Measurements from ENCODE around the gene RNF5.

Gene RNF5

DNA sequence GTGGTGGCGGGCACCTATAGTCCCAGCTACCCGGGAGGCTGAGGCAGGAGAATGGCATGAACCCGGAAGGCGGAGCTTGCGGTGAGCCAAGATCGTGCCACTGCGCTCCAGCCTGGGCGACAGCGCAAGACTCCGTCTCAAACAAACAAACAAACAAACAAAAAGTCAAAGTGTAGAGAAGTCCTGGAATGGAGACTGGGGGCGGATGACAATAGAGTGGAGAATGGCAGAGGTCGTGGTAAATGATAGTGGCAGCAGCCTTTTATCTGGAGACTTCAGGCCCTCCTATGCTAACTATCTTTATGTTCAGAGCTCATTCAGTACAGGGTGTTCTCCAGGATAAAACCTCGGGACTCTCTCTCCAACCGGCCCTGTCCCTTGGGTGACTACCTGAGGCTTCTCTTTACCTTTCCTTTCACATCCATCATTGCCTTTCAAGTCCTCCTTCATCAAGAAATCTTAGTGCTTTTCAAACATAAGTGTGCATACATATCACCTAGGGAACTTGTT is 46.7 kb upstream of the RNF5 start:
- H4K20me1 ChIP-seq (ENCODE audit: insufficient read depth, low read length): no peaks in the 10 kb centered on the region
- H3K4me1 ChIP-seq (ENCODE audit: low read length): peaks cover 18% of the 10 kb centered on the region
- H3K4me2 ChIP-seq (ENCODE audit: low read depth, low read length): no peak overlapping the region
- no peak overlapping the region for H3K9ac ChIP-seq (ENCODE audit: low read length)
- no peak overlapping the region for H3K27ac ChIP-seq (ENCODE audit: low read length)
- H3K36me3 ChIP-seq (replicated peaks; ENCODE audit: insufficient read depth, low read length): no peaks in the 10 kb centered on the region
- H3K9me3 ChIP-seq (replicated peaks; ENCODE audit: insufficient read depth, low read length): no peaks in the 10 kb centered on the region
- H3K4me3 ChIP-seq (ENCODE audit: low read length): no peak overlapping the region
- no peak for DNase-seq
- no peaks in the 10 kb centered on the region for H3K9me2 ChIP-seq (replicated peaks; ENCODE audit: insufficient read depth, low read length)
- H2AFZ ChIP-seq (ENCODE audit: low read length): no peak overlapping the region
- peaks cover 28% of the 10 kb centered on the region for H3K27me3 ChIP-seq (replicated peaks; ENCODE audit: insufficient read depth, low read length)
- H3K79me2 ChIP-seq (ENCODE audit: low read length): peaks cover 30% of the 10 kb centered on the region
- no peak for TF ChIP-seq EZH2phosphoT487 (IDR thresholded peaks at IDR 0.05; ENCODE audit: low read length)
- no peak for TF ChIP-seq EZH2 (optimal IDR thresholded peaks at IDR 0.05; ENCODE audit: low read depth, low read length)
- TF ChIP-seq, protein P1, sequence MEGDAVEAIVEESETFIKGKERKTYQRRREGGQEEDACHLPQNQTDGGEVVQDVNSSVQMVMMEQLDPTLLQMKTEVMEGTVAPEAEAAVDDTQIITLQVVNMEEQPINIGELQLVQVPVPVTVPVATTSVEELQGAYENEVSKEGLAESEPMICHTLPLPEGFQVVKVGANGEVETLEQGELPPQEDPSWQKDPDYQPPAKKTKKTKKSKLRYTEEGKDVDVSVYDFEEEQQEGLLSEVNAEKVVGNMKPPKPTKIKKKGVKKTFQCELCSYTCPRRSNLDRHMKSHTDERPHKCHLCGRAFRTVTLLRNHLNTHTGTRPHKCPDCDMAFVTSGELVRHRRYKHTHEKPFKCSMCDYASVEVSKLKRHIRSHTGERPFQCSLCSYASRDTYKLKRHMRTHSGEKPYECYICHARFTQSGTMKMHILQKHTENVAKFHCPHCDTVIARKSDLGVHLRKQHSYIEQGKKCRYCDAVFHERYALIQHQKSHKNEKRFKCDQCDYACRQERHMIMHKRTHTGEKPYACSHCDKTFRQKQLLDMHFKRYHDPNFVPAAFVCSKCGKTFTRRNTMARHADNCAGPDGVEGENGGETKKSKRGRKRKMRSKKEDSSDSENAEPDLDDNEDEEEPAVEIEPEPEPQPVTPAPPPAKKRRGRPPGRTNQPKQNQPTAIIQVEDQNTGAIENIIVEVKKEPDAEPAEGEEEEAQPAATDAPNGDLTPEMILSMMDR (IDR thresholded peaks at IDR 0.05; ENCODE audit: low read length): no peak
- no peaks in the 10 kb centered on the region for H3F3A ChIP-seq (ENCODE audit: insufficient read depth, low read length)

DNA sequence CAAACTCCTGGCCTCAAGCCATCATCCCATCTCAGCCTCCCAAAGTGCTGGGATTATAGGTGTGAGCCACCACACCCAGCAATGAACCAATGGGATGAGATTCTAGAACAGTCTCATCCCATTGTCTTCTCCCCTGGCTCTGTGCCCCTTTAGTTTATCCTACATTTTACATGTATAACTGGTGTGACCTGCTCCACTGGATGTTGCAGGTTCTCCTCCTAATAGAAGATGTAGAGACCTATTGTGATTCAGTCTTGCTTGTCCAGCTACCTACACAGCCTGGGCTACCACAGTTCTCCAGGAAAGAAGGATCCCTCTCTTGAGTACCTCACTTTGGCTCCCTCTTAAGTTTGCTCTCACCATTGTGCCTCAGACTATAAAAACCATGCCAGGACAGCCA is 46.1 kb upstream of the RNF5 start:
- H3K79me2 ChIP-seq (ENCODE audit: low read length): peaks cover 23% of the 10 kb centered on the region
- no peak overlapping the region for H3K4me3 ChIP-seq (ENCODE audit: low read length)
- H3K9ac ChIP-seq (ENCODE audit: low read length): no peak overlapping the region
- H3K36me3 ChIP-seq (replicated peaks; ENCODE audit: insufficient read depth, low read length): no peaks in the 10 kb centered on the region
- no peak overlapping the region for H2AFZ ChIP-seq (ENCODE audit: low read length)
- TF ChIP-seq, protein P1 (IDR thresholded peaks at IDR 0.05; ENCODE audit: low read length): no peak
- TF ChIP-seq EZH2 (optimal IDR thresholded peaks at IDR 0.05; ENCODE audit: low read depth, low read length): no peak
- TF ChIP-seq EZH2phosphoT487 (IDR thresholded peaks at IDR 0.05; ENCODE audit: low read length): no peak
- no peaks in the 10 kb centered on the region for H3K9me3 ChIP-seq (replicated peaks; ENCODE audit: insufficient read depth, low read length)
- no peaks in the 10 kb centered on the region for H3K9me2 ChIP-seq (replicated peaks; ENCODE audit: insufficient read depth, low read length)
- H3F3A ChIP-seq (ENCODE audit: insufficient read depth, low read length): no peaks in the 10 kb centered on the region
- H4K20me1 ChIP-seq (ENCODE audit: insufficient read depth, low read length): no peaks in the 10 kb centered on the region
- H3K4me2 ChIP-seq (ENCODE audit: low read depth, low read length): no peak overlapping the region
- peaks cover 13% of the 10 kb centered on the region for H3K4me1 ChIP-seq (ENCODE audit: low read length)
- H3K27ac ChIP-seq (ENCODE audit: low read length): no peak overlapping the region
- DNase-seq: no peak
- peaks cover 28% of the 10 kb centered on the region for H3K27me3 ChIP-seq (replicated peaks; ENCODE audit: insufficient read depth, low read length)

DNA sequence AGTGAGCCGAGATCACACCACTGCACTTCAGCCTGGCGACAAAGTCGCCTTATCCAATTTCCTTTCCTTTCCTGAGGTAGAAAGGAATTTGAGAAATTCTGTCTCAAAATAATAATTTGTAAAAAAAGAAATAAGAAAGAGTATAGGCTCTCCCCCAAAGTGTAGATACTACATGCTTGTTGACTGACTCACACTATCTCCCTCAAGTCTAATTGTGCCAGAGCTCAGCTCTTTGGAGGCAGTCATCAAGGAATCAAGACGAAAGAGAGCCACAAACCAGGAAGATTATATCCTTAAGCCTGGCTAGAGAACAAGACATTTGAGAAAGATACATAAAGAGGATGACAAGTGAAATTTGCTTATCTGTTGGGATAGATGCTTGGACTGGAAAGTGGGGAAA is 44.4 kb upstream of the RNF5 start:
- Histone ChIP-seq H4K20me1 (ENCODE audit: insufficient read depth, low read length) (no peaks in the 10 kb centered on the region), H3K9me2 (replicated peaks; ENCODE audit: insufficient read depth, low read length) (no peaks in the 10 kb centered on the region), H3K79me2 (ENCODE audit: low read length) (peaks cover 10% of the 10 kb centered on the region), H3K4me1 (ENCODE audit: low read length) (peaks cover 6% of the 10 kb centered on the region), H3K4me3 (ENCODE audit: low read length) (no peak overlapping the region), H3K27ac (ENCODE audit: low read length) (no peak overlapping the region), H3F3A (ENCODE audit: insufficient read depth, low read length) (no peaks in the 10 kb centered on the region), H3K27me3 (replicated peaks; ENCODE audit: insufficient read depth, low read length) (peaks cover 28% of the 10 kb centered on the region), H3K36me3 (replicated peaks; ENCODE audit: insufficient read depth, low read length) (no peaks in the 10 kb centered on the region), H2AFZ (ENCODE audit: low read length) (no peak overlapping the region), H3K9ac (ENCODE audit: low read length) (no peak overlapping the region), H3K9me3 (replicated peaks; ENCODE audit: insufficient read depth, low read length) (no peaks in the 10 kb centered on the region), H3K4me2 (ENCODE audit: low read depth, low read length) (no peak overlapping the region)
- DNase-seq: no peak
- TF ChIP-seq EZH2 (optimal IDR thresholded peaks at IDR 0.05; ENCODE audit: low read depth, low read length) (no peak), EZH2phosphoT487 (IDR thresholded peaks at IDR 0.05; ENCODE audit: low read length) (no peak)
- TF ChIP-seq, protein P1 (IDR thresholded peaks at IDR 0.05; ENCODE audit: low read length): no peak

All from MM.1S (cell line).